ENCODE results near the gene LTBP1.

The LTBP1 gene

GRCh38 chr2:33205693-33206434 lies 259.1 kb downstream of the LTBP1 start:
- H3K27ac ChIP-seq = no peak overlapping the region
- no peak for DNase-seq (ENCODE audit: low spot score)
- CTCF ChIA-PET = interaction anchor here (0.7 kb wide), 1 partner anchor 220 kb away, joined by 3 read pairs; no protein-coding TSS in a partner anchor
- POLR2A ChIA-PET (ENCODE audit: low non-redundant PET) = no interaction called here
- no peak for TF ChIP-seq CTCF (conservative IDR thresholded peaks at IDR 0.05; ENCODE audit: low read depth)

- DNase-seq (ENCODE audit: low spot score) = no peak
Measured at GRCh38 chr2:33207151-33207740, 260.5 kb downstream of the LTBP1 start.

GRCh38 chr2:33208400-33208799 lies 261.6 kb downstream of the LTBP1 start:
- ChIA-PET POLR2A (ENCODE audit: low non-redundant PET) (no interaction called here), CTCF (no interaction called here)
- H3K27ac ChIP-seq = no peak overlapping the region
- TF ChIP-seq CTCF (conservative IDR thresholded peaks at IDR 0.05; ENCODE audit: low read depth) = no peak
- no peak for DNase-seq (ENCODE audit: low spot score)

More at GRCh38 chr2:33207151-33207740, 260.5 kb downstream of the LTBP1 start:
- no peak for TF ChIP-seq CTCF (conservative IDR thresholded peaks at IDR 0.05; ENCODE audit: low read depth)
- no peak overlapping the region for H3K27ac ChIP-seq
- CTCF ChIA-PET = no interaction called here
- POLR2A ChIA-PET (ENCODE audit: low non-redundant PET) = no interaction called here

- CTCF ChIA-PET = no interaction called here
- DNase-seq (ENCODE audit: low spot score) = no peak
- TF ChIP-seq CTCF (conservative IDR thresholded peaks at IDR 0.05; ENCODE audit: low read depth) = no peak
- H3K27ac ChIP-seq = no peak overlapping the region
- POLR2A ChIA-PET (ENCODE audit: low non-redundant PET) = no interaction called here
Measured at GRCh38 chr2:33209976-33210375, 263.2 kb downstream of the LTBP1 start.

GRCh38 chr2:33210626-33211025 lies 263.9 kb downstream of the LTBP1 start:
- POLR2A ChIA-PET (ENCODE audit: low non-redundant PET) = no interaction called here
- DNase-seq (ENCODE audit: low spot score) = peak; percentile 83
- H3K27ac ChIP-seq = no peak overlapping the region
- TF ChIP-seq CTCF (conservative IDR thresholded peaks at IDR 0.05; ENCODE audit: low read depth) = no peak
- CTCF ChIA-PET = interaction anchor here (0.7 kb wide), 1 partner anchor 94 kb away, joined by 3 read pairs; no protein-coding TSS in a partner anchor

GRCh38 chr2:33212151-33212550 lies 265.4 kb downstream of the LTBP1 start:
- CTCF ChIA-PET = no interaction called here
- DNase-seq (ENCODE audit: low spot score) = no peak
- POLR2A ChIA-PET (ENCODE audit: low non-redundant PET) = no interaction called here
- no peak for TF ChIP-seq CTCF (conservative IDR thresholded peaks at IDR 0.05; ENCODE audit: low read depth)
- no peak overlapping the region for H3K27ac ChIP-seq

Data from RWPE1 (cell line).